HG02870 (cell line): ENCODE data around the gene PRKCA.
"Not testable (repeated sequence)": the region's sequence is repeated elsewhere in the genome, so short reads cannot be mapped to it uniquely, and the experiment has no call there.

Source experiments
- ATAC-seq: cut with Tn5 transposase; IDR thresholded peaks from one replicate; pipeline ENCODE4 v1.9.1; 2021; ENCODE audit warnings: mild to moderate bottlenecking, moderate library complexity; ENCODE audit not compliant: unreplicated experiment

PRKCA gene

DNA sequence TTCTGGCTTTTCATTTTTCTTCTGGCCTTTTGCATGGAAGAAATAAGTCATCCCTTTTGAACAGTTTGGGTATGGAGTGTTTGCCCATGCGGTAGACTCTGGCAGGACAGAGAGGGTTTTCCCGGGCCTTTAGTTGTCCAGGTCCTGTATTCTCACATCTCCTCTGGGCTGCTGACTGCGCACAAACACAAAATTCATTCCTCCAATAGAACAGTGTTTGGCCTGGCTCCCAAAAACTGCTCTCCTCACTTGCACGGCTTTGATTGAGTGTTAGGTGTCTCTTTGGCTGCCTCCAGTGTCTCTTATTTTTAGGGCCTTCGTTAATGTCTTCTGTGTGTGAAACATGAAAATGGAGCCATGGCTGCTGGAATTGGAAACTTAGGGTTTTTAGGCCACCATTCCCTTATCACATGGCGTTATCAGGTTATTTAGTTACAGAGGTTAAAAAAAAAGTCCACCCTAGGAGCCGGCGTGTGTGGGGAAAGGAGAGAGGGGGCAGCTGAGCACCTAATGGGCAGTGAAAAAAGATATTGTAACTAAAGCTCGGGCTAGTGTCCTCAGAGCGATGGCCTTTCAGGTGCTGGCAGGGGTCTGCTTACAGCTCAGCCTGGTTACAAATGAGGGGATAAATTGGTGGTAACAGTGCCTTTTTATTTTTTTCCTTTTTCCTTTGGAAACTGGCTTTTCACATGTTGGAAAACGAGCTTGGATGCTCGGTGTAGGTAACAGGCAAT is 47.3 kb downstream of the PRKCA start:
- no peak for ATAC-seq

DNA sequence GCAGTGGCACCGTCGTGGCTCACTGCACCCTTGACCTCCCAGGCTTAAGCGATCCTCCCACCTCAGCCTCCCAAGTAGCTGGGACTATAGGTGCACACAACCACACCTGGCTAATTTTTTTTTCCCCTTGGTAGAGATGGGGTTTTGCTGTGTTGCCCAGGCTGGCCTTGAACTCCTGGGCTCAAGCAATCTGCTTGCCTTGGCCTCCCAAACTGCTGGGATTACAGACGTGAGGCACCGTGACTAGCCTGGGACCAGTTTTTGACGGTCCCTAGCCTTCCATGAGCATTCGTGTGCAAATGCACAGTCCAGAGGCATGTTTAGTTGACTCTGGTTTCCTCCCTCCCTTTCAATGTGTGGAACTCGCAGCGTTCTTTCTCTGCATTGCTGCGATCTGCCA is 48.2 kb downstream of the PRKCA start:
- not testable (repeated sequence) for ATAC-seq

- ATAC-seq, result no peak
Observed at GRCh38 chr17:66351033-66351432, 48.6 kb downstream of the PRKCA start.

DNA sequence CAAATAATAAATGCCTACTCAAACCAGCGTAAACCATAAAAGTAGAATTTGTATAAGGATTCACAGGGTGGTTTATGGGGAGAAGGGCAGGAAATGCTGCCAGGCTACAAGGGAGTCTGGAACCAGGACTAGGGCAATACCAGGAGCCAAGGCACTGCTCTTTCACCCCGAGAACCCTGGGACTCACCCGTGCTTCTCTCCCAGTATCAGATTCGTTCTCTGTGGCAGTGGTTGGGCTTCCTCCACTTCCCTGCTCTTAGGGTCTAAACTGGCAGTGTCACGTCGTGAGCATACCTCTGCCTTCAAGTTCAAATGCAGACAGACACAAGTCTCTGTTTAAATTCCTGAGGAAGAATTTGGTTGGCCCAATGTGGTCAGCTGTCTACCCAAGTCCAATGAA is 49.3 kb downstream of the PRKCA start:
- no peak for ATAC-seq

GRCh38 chr17:66353937-66354401 is 51.6 kb downstream of the PRKCA start:
- ATAC-seq, result no peak

DNA sequence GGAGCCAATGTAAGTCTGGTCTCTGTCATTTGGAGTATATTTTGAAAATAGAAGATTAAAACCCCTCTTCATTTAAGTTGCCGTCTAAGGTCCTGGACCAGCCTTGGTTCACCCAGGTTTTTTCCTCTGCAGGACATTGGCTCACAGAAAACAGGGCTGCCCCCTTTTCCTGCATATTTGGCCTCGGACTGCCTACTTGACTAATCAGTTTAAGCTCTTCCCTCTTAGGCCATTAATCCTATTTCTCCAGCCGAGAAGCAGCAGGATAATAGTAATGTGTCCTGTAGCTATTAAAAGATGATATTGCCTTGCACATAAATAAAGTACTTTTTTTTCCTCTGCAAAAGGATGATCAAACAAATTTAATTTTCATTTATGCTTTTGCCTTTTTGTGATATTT is 52.1 kb downstream of the PRKCA start:
- no peak for ATAC-seq

DNA sequence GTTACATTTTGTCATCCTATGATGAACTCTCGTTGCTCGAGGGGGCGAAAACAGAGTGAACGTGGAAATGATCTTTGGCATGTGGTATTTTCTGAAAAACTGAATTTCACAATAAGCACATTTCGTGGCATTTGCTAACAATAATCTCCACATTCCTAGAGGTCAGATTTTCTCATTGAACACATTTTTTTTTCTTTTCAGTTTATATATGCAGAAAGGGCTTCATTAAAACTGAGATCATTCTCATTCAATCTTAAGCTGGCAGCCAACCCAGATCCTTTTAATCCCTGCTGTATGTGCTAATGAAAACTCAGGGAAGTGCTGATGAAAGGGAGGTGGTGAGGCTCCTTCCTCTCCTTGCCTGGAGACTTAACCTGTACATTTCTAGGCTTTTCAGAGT is 52.6 kb downstream of the PRKCA start:
- ATAC-seq, result no peak

- no peak for ATAC-seq
Observed at GRCh38 chr17:66355510-66355909, 53.1 kb downstream of the PRKCA start.

DNA sequence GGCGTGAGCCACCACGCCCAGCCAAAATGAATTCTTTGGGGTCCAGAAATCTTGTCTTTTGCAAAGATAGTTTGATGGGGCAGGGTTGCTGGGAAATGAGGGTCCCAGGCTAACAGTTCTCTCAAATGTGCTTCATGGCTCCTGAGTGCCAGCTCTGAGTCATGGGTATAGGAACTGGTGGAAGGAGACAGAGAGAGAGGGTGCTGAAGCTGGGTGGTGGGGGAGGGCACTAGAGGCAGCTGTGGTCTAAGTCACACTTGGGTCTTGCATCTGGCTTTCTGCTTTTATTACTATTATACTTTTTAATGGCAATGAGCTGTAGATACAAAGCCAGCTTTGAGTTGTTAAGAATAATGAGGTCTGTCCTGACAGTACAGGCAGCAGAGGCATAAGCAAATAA is 54.6 kb downstream of the PRKCA start:
- no peak for ATAC-seq

- ATAC-seq, result no peak
Observed at GRCh38 chr17:66359351-66359750, 56.9 kb downstream of the PRKCA start.

- not testable (repeated sequence) for ATAC-seq
Observed at GRCh38 chr17:66360961-66361565, 58.6 kb downstream of the PRKCA start.

DNA sequence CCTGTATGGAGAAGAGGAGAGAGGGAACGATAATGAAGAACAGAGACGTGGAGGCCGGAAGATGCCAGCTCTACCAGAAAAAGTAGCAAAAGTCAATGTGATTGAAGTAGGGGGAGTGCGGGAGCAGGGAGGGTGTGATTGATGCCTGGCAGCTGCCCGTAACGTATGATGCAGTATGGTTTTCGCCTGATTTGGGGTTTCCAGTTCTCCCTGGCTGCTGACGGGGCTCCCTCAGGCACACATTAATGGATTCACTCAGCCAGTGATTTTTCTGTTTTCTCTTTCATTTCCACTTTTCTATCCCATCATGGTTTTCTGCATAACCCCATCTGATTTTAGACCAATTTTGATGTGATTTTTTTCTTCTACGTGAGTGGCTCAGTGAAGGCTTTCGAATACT is 62.1 kb downstream of the PRKCA start:
- ATAC-seq, result no peak

DNA sequence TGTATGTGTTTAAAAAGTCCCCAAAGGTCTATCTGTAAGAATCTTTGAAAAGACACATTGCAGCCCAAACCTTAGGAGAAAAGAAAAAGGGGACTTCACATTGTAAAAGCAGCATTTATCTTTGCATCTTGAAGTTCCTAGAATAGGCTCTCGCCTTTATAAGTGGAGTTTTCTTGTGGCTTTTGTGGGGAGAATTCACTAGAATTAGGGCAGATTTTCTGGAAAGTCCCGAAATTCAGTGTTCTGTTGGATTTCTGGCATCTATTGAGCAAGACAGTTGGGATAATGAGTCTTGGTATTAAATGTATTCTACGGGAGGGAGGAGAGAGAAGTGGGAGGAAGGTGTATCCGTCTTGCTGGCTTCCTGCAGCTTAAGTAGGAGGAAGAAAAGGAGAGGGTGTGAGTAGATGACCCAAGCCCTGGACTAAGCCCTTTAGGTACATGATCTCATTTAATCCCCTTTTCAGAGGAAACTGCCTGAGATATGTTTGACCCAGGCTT is 62.6 kb downstream of the PRKCA start:
- ATAC-seq, result no peak

GRCh38 chr17:66365903-66366302 is 63.5 kb downstream of the PRKCA start:
- no peak for ATAC-seq

GRCh38 chr17:66367107-66367506 is 64.7 kb downstream of the PRKCA start:
- ATAC-seq, result no peak

DNA sequence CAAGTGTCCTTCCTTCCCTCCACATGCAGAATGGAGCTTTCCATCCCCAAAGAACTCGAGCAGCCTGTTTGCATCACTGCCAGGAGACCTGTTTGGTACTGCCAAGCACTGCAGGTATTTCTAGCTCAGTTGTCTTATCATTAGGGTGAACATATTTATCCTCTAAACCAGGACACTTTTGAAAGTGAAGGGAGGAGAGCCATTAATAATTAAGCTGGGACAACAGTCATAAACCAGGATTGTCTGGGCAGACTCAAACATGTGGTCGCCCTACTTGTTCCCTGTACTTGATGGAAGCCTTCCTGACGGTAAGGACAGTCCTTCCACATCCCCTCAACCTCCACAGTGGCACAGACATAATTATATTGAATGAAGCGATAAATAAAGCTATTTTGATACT is 67.4 kb downstream of the PRKCA start:
- ATAC-seq, result no peak

DNA sequence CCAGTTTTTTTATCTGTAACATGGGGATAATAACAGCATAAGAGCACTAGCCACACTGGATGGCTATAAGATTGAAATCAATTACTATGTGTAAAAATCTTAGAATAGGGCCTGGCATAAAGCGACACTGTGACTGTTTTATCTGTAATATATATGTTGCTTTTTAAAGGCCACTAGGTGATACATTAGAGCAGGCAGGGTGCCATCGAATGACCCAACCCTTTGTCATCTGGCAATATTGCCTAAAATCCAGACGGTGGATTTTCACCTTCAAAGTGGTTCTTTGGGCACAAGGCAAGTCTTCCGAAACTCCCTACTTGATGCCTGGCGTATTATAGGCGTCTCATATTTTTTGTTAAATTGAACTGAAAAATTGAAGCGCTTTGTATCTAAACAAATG is 69.1 kb downstream of the PRKCA start:
- ATAC-seq, result no peak

DNA sequence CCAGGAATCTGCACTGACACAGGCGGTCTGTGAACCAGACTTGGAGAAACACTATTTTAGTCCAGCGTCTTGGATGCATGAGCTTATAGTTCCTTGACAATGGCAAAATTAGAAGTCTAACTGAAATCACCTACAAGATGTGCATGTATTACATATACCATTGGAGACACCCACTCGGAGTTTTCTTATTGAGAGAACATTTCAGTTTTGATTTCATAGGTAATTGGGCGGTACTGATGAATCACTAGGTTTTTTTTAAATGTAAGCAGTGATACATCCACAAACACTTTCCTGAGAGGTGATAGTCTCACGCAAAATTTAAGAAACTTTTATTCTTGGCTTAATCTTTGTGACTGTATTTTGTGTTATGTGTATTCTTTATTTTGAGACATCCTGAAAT is 69.8 kb downstream of the PRKCA start:
- no peak for ATAC-seq

DNA sequence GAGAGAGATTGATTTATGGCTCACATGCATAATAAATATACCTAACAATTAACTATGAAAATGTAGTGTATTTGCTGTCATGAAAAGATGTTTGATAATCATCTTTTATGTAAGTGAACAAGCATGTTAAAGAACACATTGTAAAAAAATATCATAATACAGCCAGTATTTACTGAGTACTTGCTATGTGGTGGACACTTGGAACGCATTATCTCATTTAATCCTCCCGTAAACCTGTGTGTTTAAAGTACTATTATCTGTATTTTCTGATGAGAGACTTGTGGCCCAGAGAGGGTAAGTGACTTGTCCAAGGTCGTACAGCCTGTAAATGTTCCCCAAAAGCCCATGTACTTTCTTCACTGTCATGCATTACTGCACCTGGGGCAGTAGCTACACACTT is 70.7 kb downstream of the PRKCA start:
- ATAC-seq, result no peak

DNA sequence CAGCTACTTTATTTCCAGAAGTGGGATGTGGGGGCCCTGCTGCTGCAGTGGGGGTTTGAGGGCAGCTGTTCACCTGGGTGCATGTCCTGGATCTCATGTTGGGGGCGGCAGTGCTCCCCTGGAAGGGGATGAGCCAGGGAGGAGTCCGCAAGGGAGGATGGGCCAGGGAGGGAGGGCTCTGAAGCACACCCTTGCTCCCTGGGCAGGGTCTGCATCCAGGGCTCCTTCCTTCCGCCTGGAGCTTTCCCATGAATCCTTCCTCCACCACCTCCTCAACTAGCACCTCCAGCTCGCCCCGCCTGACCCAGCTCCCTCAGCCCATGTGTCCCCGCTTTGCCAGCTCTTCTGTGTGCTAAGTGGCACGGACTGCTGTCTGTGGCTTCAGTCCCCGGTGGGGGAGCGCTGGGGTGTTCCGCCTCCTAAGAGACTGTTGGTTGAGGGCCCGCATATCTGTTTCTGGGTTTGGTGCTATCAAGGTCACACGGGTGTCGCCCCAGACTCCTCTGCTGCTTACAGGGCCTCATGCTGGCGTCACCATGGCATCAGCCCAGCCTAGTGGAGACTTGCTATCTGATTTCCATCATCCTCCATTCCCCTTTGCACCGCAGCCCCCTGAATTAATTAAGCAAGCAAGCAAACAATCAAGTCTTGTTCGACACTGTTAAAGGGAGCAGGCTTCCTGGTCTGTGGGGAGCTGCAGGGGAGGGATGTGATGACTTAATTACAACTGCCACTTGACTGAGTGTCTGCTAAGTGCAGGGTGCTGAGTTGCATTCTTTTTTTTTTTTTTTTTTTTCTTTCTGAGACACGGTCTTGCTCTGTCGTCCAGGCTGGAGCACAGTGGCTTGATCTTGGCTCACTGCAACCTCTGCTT is 71.8 kb downstream of the PRKCA start:
- ATAC-seq, result no peak

GRCh38 chr17:66375121-66375520 is 72.7 kb downstream of the PRKCA start:
- no peak for ATAC-seq

DNA sequence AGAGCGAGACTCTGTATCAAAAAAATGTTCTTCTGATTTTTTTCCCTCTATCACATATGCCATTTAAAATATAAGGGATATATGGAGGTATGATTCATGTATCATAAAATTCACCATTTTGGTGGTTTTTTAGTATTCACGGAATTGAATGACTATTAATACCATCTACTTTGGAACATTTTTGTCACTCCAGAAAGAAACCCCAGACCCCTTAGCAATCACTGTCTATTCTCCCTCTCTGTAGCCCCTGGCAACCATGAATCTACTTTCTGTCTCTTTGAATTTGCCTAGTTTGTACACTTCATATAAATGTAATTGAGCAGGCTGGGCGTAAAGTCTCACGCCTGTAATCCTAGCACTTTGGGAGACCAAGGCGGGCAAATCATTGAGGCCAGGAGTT is 75.9 kb downstream of the PRKCA start:
- no peak for ATAC-seq
